Erythroblast (primary cell): ENCODE measurements around the gene ITPKB.

Source experiments
- GATA1 ChIP-seq: IDR thresholded peaks from 2 replicates; pipeline ENCODE4 v1.6.1; 2011; ENCODE audit warnings: low read depth, mild to moderate bottlenecking, control low read depth, low read length, moderate library complexity
- POLR2A ChIP-seq: IDR thresholded peaks from 2 replicates; pipeline ENCODE4 v1.6.1; 2011; ENCODE audit warnings: mild to moderate bottlenecking, low read length

DNA sequence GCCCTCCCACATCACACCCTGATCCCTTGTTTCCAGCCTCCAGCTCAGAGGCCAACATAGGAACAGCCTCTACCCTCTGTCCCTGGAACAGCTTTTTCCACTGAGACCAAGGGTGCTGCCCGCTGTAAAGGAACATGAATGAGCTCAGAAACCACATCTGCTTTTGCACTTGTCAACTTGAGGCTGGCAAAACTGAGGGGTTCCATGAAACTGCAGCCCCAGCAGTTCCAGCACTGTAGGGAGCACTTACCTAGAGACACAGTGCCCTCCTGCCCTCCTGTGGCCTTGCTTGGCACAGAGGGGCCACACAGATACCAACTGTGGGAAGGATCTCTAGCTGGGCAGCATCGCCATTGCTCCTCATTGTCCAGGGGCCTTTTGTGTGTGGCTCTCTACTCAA, 51.7 kb downstream of the ITPKB start:
- no peak for TF ChIP-seq POLR2A
- no peak for TF ChIP-seq GATA1
